H1 (cell line): ENCODE measurements around the gene OLFML2A.

Source experiments
- BCL11A ChIP-seq, 2 experiments: IDR thresholded peaks; one replicate each; pipeline ENCODE4 v1.6.1; 2011; ENCODE audit warnings: low read depth in 2 of 2, low read length in 2 of 2, mild to moderate bottlenecking in 2 of 2
- FOSL1 ChIP-seq: IDR thresholded peaks from 2 replicates; pipeline ENCODE4 v1.6.1; 2011; ENCODE audit warnings: mild to moderate bottlenecking, low read depth, low read length, moderate library complexity; ENCODE audit not compliant: insufficient read depth
- JUN ChIP-seq: IDR thresholded peaks from 2 replicates; pipeline ENCODE4 v1.6.1; 2011; ENCODE audit warnings: low read depth, mild to moderate bottlenecking, improper control_type of control experiment, low read length
- POLR2A ChIP-seq, 2 experiments: IDR thresholded peaks; 1 replicate in 1 of 2; 2 replicates in 1 of 2; pipeline ENCODE4 v1.6.1; 2011; ENCODE audit warnings: low read depth in 2 of 2, low read length in 2 of 2, mild to moderate bottlenecking in 2 of 2; ENCODE audit errors: control extremely low read depth in 1 of 2
- SP1 ChIP-seq: IDR thresholded peaks from 2 replicates; pipeline ENCODE4 v1.6.1; 2011; ENCODE audit warnings: low read depth, low read length
- USF2 ChIP-seq: IDR thresholded peaks from 2 replicates; pipeline ENCODE4 v1.6.1; 2011; ENCODE audit warnings: low read length, improper control_type of control experiment
- TF ChIP-seq, protein P1 (sequence below), 3 experiments: IDR thresholded peaks; 1 replicate in 2 of 3; 2 replicates in 1 of 3; pipeline versions ENCODE4 v1.5.1 to v1.6.1; 2011; ENCODE audit warnings: low read length in 3 of 3, mild to moderate bottlenecking in 3 of 3, inconsistent platforms in 2 of 3, low read depth in 1 of 3, moderate library complexity in 1 of 3; ENCODE audit not compliant: insufficient read depth in 1 of 3; ENCODE audit errors: control extremely low read depth in 1 of 3
- TF ChIP-seq, protein P2 (sequence below): IDR thresholded peaks from 2 replicates; pipeline ENCODE4 v1.6.1; 2011; ENCODE audit warnings: low read depth, mild to moderate bottlenecking, low read length; ENCODE audit not compliant: insufficient read depth

GRCh38 chr9:124761196-124761595 lies 15.7 kb upstream of the OLFML2A start:
- TF ChIP-seq, protein P1, sequence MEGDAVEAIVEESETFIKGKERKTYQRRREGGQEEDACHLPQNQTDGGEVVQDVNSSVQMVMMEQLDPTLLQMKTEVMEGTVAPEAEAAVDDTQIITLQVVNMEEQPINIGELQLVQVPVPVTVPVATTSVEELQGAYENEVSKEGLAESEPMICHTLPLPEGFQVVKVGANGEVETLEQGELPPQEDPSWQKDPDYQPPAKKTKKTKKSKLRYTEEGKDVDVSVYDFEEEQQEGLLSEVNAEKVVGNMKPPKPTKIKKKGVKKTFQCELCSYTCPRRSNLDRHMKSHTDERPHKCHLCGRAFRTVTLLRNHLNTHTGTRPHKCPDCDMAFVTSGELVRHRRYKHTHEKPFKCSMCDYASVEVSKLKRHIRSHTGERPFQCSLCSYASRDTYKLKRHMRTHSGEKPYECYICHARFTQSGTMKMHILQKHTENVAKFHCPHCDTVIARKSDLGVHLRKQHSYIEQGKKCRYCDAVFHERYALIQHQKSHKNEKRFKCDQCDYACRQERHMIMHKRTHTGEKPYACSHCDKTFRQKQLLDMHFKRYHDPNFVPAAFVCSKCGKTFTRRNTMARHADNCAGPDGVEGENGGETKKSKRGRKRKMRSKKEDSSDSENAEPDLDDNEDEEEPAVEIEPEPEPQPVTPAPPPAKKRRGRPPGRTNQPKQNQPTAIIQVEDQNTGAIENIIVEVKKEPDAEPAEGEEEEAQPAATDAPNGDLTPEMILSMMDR (IDR thresholded peaks at IDR 0.05; ENCODE audit: control extremely low read depth in 1 of 3, insufficient read depth in 1 of 3, low read depth in 1 of 3, low read length in 3 of 3) = no peak
- TF ChIP-seq, protein P2, sequence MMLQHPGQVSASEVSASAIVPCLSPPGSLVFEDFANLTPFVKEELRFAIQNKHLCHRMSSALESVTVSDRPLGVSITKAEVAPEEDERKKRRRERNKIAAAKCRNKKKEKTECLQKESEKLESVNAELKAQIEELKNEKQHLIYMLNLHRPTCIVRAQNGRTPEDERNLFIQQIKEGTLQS = no peak
- TF ChIP-seq POLR2A (IDR thresholded peaks at IDR 0.05; ENCODE audit: control extremely low read depth in 1 of 2, low read depth in 2 of 2, low read length in 2 of 2) (no peak), SP1 (no peak), USF2 (no peak), FOSL1 (no peak), BCL11A (IDR thresholded peaks at IDR 0.05; ENCODE audit: low read depth in 2 of 2, low read length in 2 of 2) (no peak), JUN (no peak)
